HG03108 (cell line): ENCODE measurements around the gene MEF2D.

Source experiments
- ATAC-seq: cut with Tn5 transposase; IDR thresholded peaks from one replicate; pipeline ENCODE4 v1.9.1; 2021; ENCODE audit warnings: moderate library complexity; ENCODE audit not compliant: unreplicated experiment

The MEF2D gene

GRCh38 chr1:156500543-156500792, at the start of gene MEF2D:
Gene MEF2D (minus strand): TSS chr1:156500775. CDS start chr1:156483292, 17,483 bp downstream.
- no peak for ATAC-seq

- no peak for ATAC-seq
Observed at GRCh38 chr1:156550346-156550745, 49.8 kb upstream of the MEF2D start.

GRCh38 chr1:156549831-156550230, 49.3 kb upstream of the MEF2D start:
- no peak for ATAC-seq

- ATAC-seq = no peak
Observed at GRCh38 chr1:156549390-156549789, 48.8 kb upstream of the MEF2D start.

- no peak for ATAC-seq
Observed at GRCh38 chr1:156547982-156548381, 47.4 kb upstream of the MEF2D start.

- no peak for ATAC-seq
Observed at GRCh38 chr1:156547434-156547833, 46.9 kb upstream of the MEF2D start.

- no peak for ATAC-seq
Observed at GRCh38 chr1:156546267-156546666, 45.7 kb upstream of the MEF2D start.

- ATAC-seq = no peak
Observed at GRCh38 chr1:156544592-156545102, 44.1 kb upstream of the MEF2D start.

- no peak for ATAC-seq
Observed at GRCh38 chr1:156543066-156543465, 42.5 kb upstream of the MEF2D start.

- no peak for ATAC-seq
Observed at GRCh38 chr1:156540955-156541354, 40.4 kb upstream of the MEF2D start.

- ATAC-seq = no peak
Observed at GRCh38 chr1:156539818-156540355, 39.3 kb upstream of the MEF2D start.

- no peak for ATAC-seq
Observed at GRCh38 chr1:156538711-156539440, 38.3 kb upstream of the MEF2D start.

GRCh38 chr1:156537027-156537426, 36.5 kb upstream of the MEF2D start:
- ATAC-seq = no peak

- no peak for ATAC-seq
Observed at GRCh38 chr1:156534424-156535060, 34.0 kb upstream of the MEF2D start.

GRCh38 chr1:156533568-156534220, 33.1 kb upstream of the MEF2D start:
- ATAC-seq = no peak

GRCh38 chr1:156532374-156532773, 31.8 kb upstream of the MEF2D start:
- no peak for ATAC-seq

GRCh38 chr1:156530006-156530405, 29.4 kb upstream of the MEF2D start:
- no peak for ATAC-seq

GRCh38 chr1:156528875-156529425, 28.4 kb upstream of the MEF2D start:
- no peak for ATAC-seq

GRCh38 chr1:156528231-156528630, 27.7 kb upstream of the MEF2D start:
- no peak for ATAC-seq

GRCh38 chr1:156527584-156527983, 27.0 kb upstream of the MEF2D start:
- no peak for ATAC-seq

- no peak for ATAC-seq
Observed at GRCh38 chr1:156525856-156526489, 25.4 kb upstream of the MEF2D start.
